ENCODE measurements around the gene CNNM4. TPM values are rescaled to one million over a fixed set of nuclear protein-coding genes. Genes with fewer than 3 reads are reported as not detected.
A peak's percentile ranks its signal among the peaks of the same experiment; 100 is the strongest.

CNNM4 gene
- total RNA-seq, 1 experiment from 2014 or later, result 14.0 TPM

DNA sequence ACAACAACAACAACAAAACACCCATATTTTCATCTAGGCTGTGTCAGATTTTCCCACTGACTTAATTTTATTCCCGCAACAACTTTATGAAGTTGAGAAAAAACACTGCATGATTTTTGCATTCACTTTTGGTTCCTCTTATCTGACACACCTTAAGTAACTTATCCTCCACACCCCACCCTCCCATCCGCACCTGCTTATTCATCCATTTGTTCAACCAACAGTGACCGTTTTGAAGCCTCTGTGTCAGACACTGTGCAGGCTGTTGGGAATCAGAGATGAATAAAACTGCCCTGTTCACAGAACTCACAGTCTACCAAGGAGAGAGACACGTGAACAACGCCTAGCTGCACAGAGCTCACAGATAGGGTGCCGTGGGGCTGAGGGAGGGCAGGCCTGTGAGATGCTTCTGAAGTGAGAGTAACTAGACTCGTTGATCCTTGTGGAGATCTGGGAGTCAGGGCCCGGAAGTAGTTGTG, 7.4 kb downstream of the CNNM4 start:
- Mint-ChIP-seq H3K9me3 (no peaks in the 10 kb centered on the region), H3K27ac (0 out of 2 replicates have a peak overlapping the region, but pooled peaks have one; percentile 17), H3K36me3 (no peaks in the 10 kb centered on the region)

DNA sequence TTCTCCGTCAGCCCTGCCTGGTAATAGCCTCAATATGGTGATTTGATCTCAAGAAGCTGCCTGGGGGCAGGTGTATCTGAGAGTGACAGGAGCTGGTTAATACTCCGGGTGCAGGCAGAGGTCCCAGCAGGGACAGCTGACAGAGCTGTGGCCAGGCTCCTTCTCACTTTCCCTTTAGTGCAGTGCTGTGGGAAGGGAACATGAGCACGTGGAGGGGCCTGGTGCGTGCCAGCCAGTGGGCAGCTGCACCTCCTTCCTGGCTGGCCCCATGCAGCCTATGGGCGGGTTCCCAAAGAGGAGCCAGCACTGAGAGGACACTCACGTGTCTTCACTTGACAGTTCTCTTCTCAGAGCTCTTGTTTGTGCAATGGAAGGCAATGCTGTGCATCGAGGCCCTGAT, 9.1 kb downstream of the CNNM4 start:
- Mint-ChIP-seq H3K36me3 (no peaks in the 10 kb centered on the region), H3K9me3 (no peaks in the 10 kb centered on the region), H3K4me1 (peaks cover 18% of the 10 kb centered on the region), H3K4me3 (no peak overlapping the region), H3K27ac (peak overlapping the region; percentile 48; the same call in 1 of the 2 replicates), H3K27me3 (ENCODE audit: low read depth) (no peaks in the 10 kb centered on the region)
- POLR2A ChIA-PET, result no interaction called here
- DNase-seq (ENCODE audit: low spot score), result no peak
- CTCF ChIA-PET, result interaction anchor here (0.5 to 1.3 kb wide), 5 partner anchors 30 to 243 kb away, joined by 3 to 4 read pairs (median 3); partner anchors contain the start of gene ANKRD39
- no peak for ATAC-seq
- TF ChIP-seq TP53 (CRISPR knock-in tag; IDR thresholded peaks at IDR 0.05) (no peak), SMAD3 (CRISPR knock-in tag; IDR thresholded peaks at IDR 0.05; ENCODE audit: borderline replicate concordance) (no peak), TEAD1 (CRISPR knock-in tag; IDR thresholded peaks at IDR 0.05) (no peak), KAT7 (CRISPR knock-in tag; IDR thresholded peaks at IDR 0.05; ENCODE audit: borderline replicate concordance) (no peak), TEAD4 (CRISPR knock-in tag; IDR thresholded peaks at IDR 0.05) (no peak), RELA (CRISPR knock-in tag; IDR thresholded peaks at IDR 0.05; ENCODE audit: borderline replicate concordance) (no peak), ETV6 (CRISPR knock-in tag; IDR thresholded peaks at IDR 0.05) (no peak), ZNF263 (CRISPR knock-in tag; IDR thresholded peaks at IDR 0.05; ENCODE audit: low read depth) (no peak), RORB (CRISPR knock-in tag; IDR thresholded peaks at IDR 0.05) (no peak), FOXK1 (CRISPR knock-in tag; IDR thresholded peaks at IDR 0.05) (no peak), CREB1 (CRISPR knock-in tag; IDR thresholded peaks at IDR 0.05) (no peak)
- TF ChIP-seq, protein P1, sequence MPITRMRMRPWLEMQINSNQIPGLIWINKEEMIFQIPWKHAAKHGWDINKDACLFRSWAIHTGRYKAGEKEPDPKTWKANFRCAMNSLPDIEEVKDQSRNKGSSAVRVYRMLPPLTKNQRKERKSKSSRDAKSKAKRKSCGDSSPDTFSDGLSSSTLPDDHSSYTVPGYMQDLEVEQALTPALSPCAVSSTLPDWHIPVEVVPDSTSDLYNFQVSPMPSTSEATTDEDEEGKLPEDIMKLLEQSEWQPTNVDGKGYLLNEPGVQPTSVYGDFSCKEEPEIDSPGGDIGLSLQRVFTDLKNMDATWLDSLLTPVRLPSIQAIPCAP (CRISPR knock-in tag; IDR thresholded peaks at IDR 0.05), result no peak
- TF ChIP-seq, protein P2, sequence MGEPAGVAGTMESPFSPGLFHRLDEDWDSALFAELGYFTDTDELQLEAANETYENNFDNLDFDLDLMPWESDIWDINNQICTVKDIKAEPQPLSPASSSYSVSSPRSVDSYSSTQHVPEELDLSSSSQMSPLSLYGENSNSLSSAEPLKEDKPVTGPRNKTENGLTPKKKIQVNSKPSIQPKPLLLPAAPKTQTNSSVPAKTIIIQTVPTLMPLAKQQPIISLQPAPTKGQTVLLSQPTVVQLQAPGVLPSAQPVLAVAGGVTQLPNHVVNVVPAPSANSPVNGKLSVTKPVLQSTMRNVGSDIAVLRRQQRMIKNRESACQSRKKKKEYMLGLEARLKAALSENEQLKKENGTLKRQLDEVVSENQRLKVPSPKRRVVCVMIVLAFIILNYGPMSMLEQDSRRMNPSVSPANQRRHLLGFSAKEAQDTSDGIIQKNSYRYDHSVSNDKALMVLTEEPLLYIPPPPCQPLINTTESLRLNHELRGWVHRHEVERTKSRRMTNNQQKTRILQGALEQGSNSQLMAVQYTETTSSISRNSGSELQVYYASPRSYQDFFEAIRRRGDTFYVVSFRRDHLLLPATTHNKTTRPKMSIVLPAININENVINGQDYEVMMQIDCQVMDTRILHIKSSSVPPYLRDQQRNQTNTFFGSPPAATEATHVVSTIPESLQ (CRISPR knock-in tag; IDR thresholded peaks at IDR 0.05), result no peak
- TF ChIP-seq, protein P3, sequence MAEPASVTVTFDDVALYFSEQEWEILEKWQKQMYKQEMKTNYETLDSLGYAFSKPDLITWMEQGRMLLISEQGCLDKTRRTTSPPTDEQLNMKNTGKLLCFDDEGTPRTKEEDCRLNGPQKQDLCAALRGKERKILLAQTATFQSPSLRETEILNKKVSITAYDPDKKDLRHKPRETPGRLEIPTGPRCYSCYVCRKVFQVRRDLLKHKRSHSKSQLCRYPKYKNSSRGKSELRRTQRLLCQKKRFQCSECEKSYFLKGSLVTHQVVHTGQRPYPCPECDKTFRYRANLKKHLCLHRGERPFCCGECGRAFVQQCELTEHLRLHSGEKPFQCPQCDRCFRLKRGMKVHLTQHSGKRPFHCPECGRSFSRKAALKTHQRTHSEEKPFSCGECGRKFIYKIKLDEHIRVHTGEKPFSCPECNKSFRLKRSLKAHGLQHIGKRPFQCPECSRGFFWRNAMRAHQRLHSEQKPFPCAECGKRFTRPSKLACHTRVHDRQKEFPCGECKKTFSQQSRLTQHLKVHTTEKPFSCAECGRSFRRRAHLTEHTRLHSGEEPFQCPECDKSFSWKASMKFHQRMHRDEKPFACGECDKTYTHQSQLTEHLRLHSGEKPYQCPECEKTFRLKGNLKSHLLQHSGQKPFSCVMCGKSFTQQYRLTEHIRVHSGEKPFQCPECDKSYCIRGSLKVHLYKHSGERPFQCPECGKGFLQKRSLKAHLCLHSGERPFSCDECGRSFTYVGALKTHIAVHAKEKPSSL (CRISPR knock-in tag; conservative IDR thresholded peaks at IDR 0.05), result no peak
- TF ChIP-seq, protein P4, sequence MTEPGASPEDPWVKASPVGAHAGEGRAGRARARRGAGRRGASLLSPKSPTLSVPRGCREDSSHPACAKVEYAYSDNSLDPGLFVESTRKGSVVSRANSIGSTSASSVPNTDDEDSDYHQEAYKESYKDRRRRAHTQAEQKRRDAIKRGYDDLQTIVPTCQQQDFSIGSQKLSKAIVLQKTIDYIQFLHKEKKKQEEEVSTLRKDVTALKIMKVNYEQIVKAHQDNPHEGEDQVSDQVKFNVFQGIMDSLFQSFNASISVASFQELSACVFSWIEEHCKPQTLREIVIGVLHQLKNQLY (CRISPR knock-in tag; IDR thresholded peaks at IDR 0.05), result no peak
- TF ChIP-seq, protein P5, sequence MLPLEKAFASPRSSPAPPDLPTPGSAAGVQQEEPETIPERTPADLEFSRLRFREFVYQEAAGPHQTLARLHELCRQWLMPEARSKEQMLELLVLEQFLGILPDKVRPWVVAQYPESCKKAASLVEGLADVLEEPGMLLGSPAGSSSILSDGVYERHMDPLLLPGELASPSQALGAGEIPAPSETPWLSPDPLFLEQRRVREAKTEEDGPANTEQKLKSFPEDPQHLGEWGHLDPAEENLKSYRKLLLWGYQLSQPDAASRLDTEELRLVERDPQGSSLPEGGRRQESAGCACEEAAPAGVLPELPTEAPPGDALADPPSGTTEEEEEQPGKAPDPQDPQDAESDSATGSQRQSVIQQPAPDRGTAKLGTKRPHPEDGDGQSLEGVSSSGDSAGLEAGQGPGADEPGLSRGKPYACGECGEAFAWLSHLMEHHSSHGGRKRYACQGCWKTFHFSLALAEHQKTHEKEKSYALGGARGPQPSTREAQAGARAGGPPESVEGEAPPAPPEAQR (CRISPR knock-in tag; IDR thresholded peaks at IDR 0.05), result no peak

More for the DNA sequence above, 7.4 kb downstream of the CNNM4 start:
- ChIA-PET POLR2A (no interaction called here), CTCF (no interaction called here)
- Mint-ChIP-seq H3K27me3 (ENCODE audit: low read depth) (no peaks in the 10 kb centered on the region), H3K4me1 (peaks cover 29% of the 10 kb centered on the region), H3K4me3 (no peak overlapping the region)
- no peak for TF ChIP-seq TCF7 (CRISPR knock-in tag; IDR thresholded peaks at IDR 0.05; ENCODE audit: low read depth)
- no peak for TF ChIP-seq OVOL2 (CRISPR knock-in tag; IDR thresholded peaks at IDR 0.05; ENCODE audit: borderline replicate concordance)
- TF ChIP-seq RELA (CRISPR knock-in tag; IDR thresholded peaks at IDR 0.05; ENCODE audit: borderline replicate concordance), result no peak
- TF ChIP-seq, protein P6, sequence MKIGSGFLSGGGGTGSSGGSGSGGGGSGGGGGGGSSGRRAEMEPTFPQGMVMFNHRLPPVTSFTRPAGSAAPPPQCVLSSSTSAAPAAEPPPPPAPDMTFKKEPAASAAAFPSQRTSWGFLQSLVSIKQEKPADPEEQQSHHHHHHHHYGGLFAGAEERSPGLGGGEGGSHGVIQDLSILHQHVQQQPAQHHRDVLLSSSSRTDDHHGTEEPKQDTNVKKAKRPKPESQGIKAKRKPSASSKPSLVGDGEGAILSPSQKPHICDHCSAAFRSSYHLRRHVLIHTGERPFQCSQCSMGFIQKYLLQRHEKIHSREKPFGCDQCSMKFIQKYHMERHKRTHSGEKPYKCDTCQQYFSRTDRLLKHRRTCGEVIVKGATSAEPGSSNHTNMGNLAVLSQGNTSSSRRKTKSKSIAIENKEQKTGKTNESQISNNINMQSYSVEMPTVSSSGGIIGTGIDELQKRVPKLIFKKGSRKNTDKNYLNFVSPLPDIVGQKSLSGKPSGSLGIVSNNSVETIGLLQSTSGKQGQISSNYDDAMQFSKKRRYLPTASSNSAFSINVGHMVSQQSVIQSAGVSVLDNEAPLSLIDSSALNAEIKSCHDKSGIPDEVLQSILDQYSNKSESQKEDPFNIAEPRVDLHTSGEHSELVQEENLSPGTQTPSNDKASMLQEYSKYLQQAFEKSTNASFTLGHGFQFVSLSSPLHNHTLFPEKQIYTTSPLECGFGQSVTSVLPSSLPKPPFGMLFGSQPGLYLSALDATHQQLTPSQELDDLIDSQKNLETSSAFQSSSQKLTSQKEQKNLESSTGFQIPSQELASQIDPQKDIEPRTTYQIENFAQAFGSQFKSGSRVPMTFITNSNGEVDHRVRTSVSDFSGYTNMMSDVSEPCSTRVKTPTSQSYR (CRISPR knock-in tag; IDR thresholded peaks at IDR 0.05), result no peak
- TF ChIP-seq, protein P7, sequence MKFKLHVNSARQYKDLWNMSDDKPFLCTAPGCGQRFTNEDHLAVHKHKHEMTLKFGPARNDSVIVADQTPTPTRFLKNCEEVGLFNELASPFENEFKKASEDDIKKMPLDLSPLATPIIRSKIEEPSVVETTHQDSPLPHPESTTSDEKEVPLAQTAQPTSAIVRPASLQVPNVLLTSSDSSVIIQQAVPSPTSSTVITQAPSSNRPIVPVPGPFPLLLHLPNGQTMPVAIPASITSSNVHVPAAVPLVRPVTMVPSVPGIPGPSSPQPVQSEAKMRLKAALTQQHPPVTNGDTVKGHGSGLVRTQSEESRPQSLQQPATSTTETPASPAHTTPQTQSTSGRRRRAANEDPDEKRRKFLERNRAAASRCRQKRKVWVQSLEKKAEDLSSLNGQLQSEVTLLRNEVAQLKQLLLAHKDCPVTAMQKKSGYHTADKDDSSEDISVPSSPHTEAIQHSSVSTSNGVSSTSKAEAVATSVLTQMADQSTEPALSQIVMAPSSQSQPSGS (CRISPR knock-in tag; IDR thresholded peaks at IDR 0.05; ENCODE audit: borderline replicate concordance, low read depth), result no peak
- TF ChIP-seq, protein P8, sequence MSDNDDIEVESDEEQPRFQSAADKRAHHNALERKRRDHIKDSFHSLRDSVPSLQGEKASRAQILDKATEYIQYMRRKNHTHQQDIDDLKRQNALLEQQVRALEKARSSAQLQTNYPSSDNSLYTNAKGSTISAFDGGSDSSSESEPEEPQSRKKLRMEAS (CRISPR knock-in tag; IDR thresholded peaks at IDR 0.05), result no peak
- DNase-seq (ENCODE audit: low spot score) (no peak), ATAC-seq (no peak)

Data from WTC11 (cell line).